ENCODE measurements around the gene PTGDR2. TPM values are rescaled to one million over a fixed set of nuclear protein-coding genes. Genes with fewer than 3 reads are reported as not detected.

Gene PTGDR2
- total RNA-seq, 1 experiment from 2014 or later: 0.31 TPM

GRCh38 chr11:60849641-60850520, 5.9 kb downstream of the PTGDR2 start:
- H3K27me3 Mint-ChIP-seq (ENCODE audit: unreplicated experiment): peaks cover 6% of the 10 kb centered on the region
- CTCF ChIA-PET: interaction anchor here (0.5 kb wide), 1 partner anchor 212 kb away, joined by 5 read pairs; no protein-coding TSS in a partner anchor
- H3K36me3 Mint-ChIP-seq (ENCODE audit: insufficient read depth, unreplicated experiment): peaks cover 58% of the 10 kb centered on the region
- no peak for DNase-seq
- intact Hi-C loops (cut with micrococcal nuclease; ENCODE audit: unreplicated experiment): no loop called here
- peaks cover 17% of the 10 kb centered on the region for H3K4me1 Mint-ChIP-seq (ENCODE audit: low read depth, unreplicated experiment)
- no TSS peak for BruUV-seq (replicated peaks)
- no peak overlapping the region for H3K4me3 Mint-ChIP-seq (ENCODE audit: low read depth, unreplicated experiment)
- TF ChIP-seq CTCF (IDR thresholded peaks at IDR 0.05; ENCODE audit: unreplicated experiment): no peak
- no peaks in the 10 kb centered on the region for H3K9me3 Mint-ChIP-seq (ENCODE audit: low read depth, unreplicated experiment)
- H3K27ac Mint-ChIP-seq (ENCODE audit: unreplicated experiment): no peak overlapping the region

GRCh38 chr11:60848714-60849151, 7.0 kb downstream of the PTGDR2 start:
- intact Hi-C loops (cut with micrococcal nuclease; ENCODE audit: unreplicated experiment): no loop called here
- H3K27ac Mint-ChIP-seq (ENCODE audit: unreplicated experiment): no peak overlapping the region
- no peaks in the 10 kb centered on the region for H3K9me3 Mint-ChIP-seq (ENCODE audit: low read depth, unreplicated experiment)
- H3K4me1 Mint-ChIP-seq (ENCODE audit: low read depth, unreplicated experiment): peaks cover 28% of the 10 kb centered on the region
- TF ChIP-seq CTCF (IDR thresholded peaks at IDR 0.05; ENCODE audit: unreplicated experiment): no peak
- peaks cover 62% of the 10 kb centered on the region for H3K36me3 Mint-ChIP-seq (ENCODE audit: insufficient read depth, unreplicated experiment)
- DNase-seq: no peak
- no peak overlapping the region for H3K4me3 Mint-ChIP-seq (ENCODE audit: low read depth, unreplicated experiment)
- CTCF ChIA-PET: no interaction called here
- H3K27me3 Mint-ChIP-seq (ENCODE audit: unreplicated experiment): no peaks in the 10 kb centered on the region
- BruUV-seq (replicated peaks): no TSS peak

- no TSS peak for BruUV-seq (replicated peaks)
- CTCF ChIA-PET: no interaction called here
- intact Hi-C loops (cut with micrococcal nuclease; ENCODE audit: unreplicated experiment): no loop called here
- H3K4me1 Mint-ChIP-seq (ENCODE audit: low read depth, unreplicated experiment): peaks cover 35% of the 10 kb centered on the region
- H3K36me3 Mint-ChIP-seq (ENCODE audit: insufficient read depth, unreplicated experiment): peaks cover 66% of the 10 kb centered on the region
- DNase-seq: no peak
- no peak overlapping the region for H3K4me3 Mint-ChIP-seq (ENCODE audit: low read depth, unreplicated experiment)
- no peak for TF ChIP-seq CTCF (IDR thresholded peaks at IDR 0.05; ENCODE audit: unreplicated experiment)
- H3K27ac Mint-ChIP-seq (ENCODE audit: unreplicated experiment): no peak overlapping the region
- H3K27me3 Mint-ChIP-seq (ENCODE audit: unreplicated experiment): no peaks in the 10 kb centered on the region
- H3K9me3 Mint-ChIP-seq (ENCODE audit: low read depth, unreplicated experiment): no peaks in the 10 kb centered on the region
Observed at GRCh38 chr11:60847896-60848295, 7.9 kb downstream of the PTGDR2 start.

GRCh38 chr11:60847281-60847680, 8.5 kb downstream of the PTGDR2 start:
- Mint-ChIP-seq H3K4me1 (ENCODE audit: low read depth, unreplicated experiment) (peaks cover 34% of the 10 kb centered on the region), H3K4me3 (ENCODE audit: low read depth, unreplicated experiment) (no peak overlapping the region), H3K27ac (ENCODE audit: unreplicated experiment) (no peak overlapping the region), H3K27me3 (ENCODE audit: unreplicated experiment) (no peaks in the 10 kb centered on the region), H3K9me3 (ENCODE audit: low read depth, unreplicated experiment) (no peaks in the 10 kb centered on the region), H3K36me3 (ENCODE audit: insufficient read depth, unreplicated experiment) (peaks cover 66% of the 10 kb centered on the region)
- BruUV-seq (replicated peaks): no TSS peak
- CTCF ChIA-PET: no interaction called here
- intact Hi-C loops (cut with micrococcal nuclease; ENCODE audit: unreplicated experiment): no loop called here
- TF ChIP-seq CTCF (IDR thresholded peaks at IDR 0.05; ENCODE audit: unreplicated experiment): no peak
- no peak for DNase-seq

Measured in Calu3 (cell line).